CD4-positive, alpha-beta T cell treated with Interleukin-10 for 1 hour (primary cell): ENCODE results near the gene SLC22A23.
"Not testable (repeated sequence)": the region's sequence is repeated elsewhere in the genome, so short reads cannot be mapped to it uniquely, and the experiment has no call there.

Source experiments
- DNase-seq: peaks from one replicate; pipeline ENCODE4 v3.0.0-alpha.2; 2020

The SLC22A23 gene

DNA sequence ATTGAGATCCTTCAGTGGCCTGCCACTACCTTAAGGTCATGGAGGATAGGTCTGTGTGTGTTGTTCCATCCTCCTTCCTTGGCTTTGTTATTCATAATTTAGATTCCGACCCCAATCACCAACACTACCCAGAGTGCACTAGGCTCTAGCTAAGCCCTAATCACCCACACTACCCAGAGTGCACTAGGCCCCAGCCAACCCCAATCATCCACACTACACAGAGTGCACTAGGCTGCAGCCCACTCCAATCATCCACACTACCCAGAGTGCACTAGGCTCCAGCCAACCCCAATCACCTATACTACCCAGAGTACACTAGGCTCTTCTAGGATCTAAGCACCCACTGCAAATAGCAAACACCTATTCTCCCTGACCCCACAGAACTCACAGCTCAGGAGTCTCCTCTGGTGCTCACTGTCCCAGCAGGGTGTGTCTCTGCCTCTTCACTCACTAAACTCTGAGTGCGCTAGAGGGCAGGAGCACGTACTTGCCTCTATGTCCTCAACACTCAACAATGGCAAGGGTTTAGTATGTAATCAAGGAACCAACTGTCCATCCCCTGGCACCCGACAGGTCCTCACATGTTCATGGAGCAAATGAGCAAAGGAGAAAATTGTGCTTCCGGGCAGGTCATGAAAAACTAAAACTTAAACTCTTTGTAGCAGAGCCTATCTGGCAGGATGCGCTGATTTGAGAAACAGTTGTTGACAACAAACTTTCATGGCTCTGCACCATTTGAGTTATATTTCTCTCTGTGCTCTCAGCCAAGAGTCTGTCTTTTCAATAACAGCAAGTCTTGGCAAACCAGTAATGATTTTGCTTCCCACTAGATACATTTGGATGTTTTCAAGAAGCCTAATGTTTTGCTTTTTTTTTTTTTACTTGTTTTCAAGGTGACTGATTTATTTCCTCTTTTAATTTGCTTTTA, 54.3 kb downstream of the SLC22A23 start:
- no peak for DNase-seq

GRCh38 chr6:3400162-3400561, 56.7 kb downstream of the SLC22A23 start:
- DNase-seq: no peak

DNA sequence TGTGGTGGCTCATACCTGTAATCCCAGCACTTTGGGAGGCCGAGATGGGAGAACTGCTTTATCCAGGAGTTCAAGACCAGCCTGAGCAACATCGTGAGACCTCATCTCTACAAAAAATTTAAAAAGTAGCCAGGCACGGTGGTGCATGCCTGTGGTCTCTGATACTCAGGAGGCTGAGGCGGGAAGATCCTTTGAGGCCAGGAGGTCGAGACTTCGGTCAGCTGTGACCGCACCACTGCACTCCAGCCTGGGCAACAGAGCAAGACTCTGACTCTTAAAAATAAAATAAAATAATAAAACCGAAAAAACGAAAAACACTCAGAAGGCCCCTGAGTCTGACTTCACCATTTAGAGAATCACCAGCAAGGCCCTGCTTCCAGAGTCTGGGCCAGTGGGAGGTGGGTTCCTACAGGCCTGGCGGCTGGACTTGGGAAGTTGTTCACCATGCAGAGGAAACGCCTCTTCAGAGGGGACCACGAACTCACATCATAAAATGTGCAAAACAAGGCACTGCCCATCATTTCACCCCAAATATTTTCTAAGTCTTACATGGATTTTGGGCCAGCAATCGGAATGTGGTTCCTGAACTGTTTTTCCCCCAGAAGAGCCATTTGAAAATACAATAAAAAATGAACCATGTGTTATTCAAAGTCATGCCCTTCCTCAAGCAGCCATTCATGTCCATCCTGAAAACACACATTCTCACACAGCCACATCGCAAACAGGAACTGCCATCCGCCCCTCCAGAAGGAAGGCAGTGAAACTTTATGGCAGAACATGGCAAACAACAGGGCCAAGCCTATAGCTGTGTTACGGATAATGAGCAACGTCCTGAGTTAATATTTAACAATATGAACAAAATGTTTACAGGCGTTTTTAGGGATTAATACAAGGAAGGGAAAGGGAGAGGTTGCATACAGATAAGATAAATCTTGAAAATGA, 57.8 kb downstream of the SLC22A23 start:
- no peak for DNase-seq

DNA sequence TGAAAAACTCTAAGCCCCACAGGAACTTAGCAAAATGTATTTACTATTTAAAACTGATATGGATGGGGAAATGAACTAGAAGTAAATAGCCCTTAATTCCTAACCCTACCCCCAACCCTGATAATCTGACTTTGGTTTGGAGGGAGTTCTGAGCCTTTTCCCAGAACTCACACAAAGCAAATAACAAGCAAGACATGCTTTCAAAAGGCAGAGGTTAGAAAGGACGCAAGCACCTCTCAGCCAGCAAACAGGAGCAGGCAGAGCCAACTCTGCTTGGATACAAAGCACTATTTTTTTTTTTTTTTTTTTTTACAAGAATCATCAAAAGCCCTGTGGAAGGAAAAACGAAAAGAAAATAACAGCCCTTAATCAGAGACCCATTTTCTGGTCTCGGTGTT, 58.7 kb downstream of the SLC22A23 start:
- no peak for DNase-seq

GRCh38 chr6:3397229-3398164, 59.4 kb downstream of the SLC22A23 start:
- no peak for DNase-seq

DNA sequence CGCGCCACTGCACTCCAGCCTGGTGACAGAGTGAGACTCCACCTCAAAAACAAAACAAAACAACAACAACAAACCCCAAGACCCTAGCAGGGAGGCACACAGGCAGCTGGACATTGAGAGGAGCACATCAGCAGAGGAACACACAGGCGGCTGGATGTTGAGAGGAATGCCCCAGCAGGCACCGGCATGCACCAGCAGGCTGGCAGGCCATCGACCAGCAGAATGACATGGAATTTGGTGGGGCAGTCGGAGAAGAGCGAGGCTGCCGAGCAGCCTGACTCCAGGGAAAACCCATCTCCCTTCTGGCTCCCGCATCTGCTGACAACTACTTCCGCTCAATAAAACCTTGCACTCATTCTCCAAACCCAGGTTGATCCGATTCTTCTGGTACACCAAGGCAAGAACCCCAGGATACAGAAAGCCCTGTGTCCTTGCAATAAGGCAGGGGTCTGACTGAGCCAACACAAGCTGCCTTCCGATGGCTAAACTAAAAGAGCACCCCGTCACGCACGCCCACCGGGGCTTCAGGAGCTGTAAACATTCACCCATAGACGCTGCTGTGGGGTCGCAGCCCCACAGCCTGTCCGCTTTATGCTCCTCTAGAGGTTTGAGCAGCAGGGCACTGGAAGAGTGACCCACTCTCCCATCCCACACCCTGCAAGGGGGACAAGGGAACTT, 60.2 kb downstream of the SLC22A23 start:
- DNase-seq: no peak

DNA sequence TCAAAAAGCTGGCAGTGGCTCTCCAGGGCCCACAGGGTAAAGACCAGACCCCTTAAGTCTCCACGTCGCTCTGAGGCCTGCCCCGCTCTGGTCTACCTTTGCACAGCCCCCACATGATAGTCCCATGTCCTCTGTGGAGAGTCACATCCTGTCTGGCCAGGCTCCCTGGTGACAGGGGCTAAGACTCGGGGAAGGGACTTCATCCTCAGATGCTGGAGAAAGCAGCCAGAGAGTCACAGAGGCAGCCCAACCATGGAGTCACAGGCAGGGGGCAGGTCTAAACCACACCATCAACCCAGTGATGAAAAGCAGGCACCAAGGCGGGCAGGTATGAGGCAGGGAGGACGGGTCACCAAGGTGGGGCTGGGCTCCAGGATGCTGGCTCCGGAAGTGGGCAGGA, 62.2 kb downstream of the SLC22A23 start:
- DNase-seq: no peak

- no peak for DNase-seq
These were observed 63.0 kb downstream of the SLC22A23 start for GRCh38 chr6:3393836-3394202.

DNA sequence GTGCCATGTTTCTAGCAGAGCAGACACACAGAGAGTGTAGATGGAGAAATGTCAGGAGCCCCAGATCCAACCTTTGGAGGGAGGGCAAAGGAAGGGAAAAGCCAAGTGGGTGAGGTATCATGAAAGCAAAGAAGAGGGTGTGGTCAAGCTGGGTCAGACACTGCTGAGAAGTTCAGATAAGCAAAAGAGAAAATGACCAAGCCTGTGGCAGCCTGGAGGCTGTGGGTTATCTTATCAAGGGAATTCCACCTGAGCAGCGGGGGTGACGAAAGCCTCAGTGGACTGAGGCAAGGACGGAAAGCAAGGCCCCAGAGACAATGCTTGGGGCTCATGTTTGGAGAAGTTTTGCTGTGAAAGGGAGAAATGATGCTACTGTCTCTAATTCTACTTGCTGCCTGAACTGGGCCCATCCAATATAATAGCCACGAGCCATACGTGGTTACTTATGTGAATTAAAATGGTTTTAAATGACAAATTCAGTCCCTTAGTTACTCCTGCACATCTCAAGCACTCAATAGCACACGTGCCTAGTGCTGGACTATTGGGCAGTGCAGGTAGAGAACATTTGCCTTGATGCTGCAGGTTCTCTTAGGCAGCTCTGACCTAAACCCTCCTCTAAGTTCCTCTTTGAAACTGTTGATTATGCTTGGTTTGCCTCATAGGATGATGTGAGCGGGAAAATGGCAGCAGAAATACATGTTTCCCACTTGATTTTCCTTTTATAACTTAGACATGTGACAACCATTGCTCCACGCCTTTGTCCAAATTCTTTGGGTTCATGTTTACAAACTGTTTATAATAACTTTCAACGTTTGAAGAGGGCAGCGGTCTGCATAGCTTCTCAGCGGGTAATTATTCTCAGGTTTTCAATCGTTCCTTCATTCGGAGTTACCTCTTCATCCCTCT, 63.7 kb downstream of the SLC22A23 start:
- DNase-seq: no peak

DNA sequence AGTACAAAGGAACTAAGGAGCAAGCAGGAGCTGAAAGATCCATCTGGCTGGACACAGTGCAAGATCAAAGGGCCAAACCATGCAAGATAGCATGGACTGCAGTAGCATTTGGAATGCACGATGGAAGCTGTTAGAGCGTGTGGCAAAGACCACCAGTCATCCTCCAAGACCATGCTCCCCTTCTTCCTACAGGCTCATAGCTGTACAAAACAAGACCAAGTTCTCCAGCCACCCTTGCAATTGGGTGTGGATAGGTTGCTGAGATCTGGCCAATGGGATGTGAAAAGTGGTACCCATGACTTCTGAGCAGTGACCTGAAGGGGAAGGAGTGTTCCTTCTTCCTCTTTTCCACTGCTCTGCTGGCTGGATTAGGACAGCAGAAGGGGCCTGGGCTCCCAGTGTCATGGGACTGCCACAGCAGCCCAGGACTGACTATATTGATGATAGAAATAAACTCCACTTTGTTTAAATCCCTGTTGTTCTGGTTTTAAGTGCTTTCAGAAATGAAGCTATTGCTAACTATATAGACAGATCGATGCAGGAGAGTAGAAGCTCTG, 64.9 kb downstream of the SLC22A23 start:
- no peak for DNase-seq

DNA sequence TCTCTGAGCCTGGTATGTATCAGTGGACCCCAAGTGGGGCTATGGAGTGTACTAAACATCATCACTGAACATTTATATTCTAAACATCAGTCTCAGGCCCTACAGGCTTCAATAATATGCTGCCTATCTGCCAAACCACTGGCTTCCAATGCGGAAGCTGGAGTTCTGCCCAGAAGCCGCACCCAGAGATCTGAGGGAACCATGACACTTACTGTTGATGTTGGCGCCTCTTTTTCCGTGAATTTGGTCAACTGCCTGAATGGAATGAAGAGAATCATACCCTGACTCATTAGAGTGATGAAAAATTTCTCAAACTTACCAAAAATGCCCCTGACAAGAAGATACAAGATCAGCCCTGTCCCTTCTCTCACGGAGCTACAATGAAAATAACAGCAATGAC, 66.2 kb downstream of the SLC22A23 start:
- no peak for DNase-seq

- no peak for DNase-seq
These were observed 67.3 kb downstream of the SLC22A23 start for GRCh38 chr6:3389390-3390167.

DNA sequence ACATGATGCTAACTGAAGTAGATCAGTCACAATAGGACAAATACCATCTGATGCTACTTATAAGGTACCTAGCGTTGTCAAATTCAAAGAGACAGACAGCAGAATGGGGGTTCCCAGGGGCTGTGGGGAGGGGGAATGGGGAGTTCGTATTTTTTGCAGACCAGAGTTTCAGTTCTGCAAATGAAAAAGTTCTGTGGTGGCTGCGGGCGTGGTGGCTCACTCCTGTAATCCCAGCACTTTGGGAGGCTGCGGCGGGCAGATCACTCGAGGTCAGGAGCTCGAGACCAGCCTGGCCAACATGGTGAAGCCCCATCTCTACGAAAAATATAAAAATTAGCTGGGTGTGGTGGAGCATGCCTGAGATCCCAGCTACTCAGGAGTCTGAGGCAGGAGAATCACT, 68.1 kb downstream of the SLC22A23 start:
- no peak for DNase-seq

- DNase-seq: no peak
These were observed 70.4 kb downstream of the SLC22A23 start for GRCh38 chr6:3386374-3386857.

- no peak for DNase-seq
These were observed 71.1 kb downstream of the SLC22A23 start for GRCh38 chr6:3385660-3386151.

DNA sequence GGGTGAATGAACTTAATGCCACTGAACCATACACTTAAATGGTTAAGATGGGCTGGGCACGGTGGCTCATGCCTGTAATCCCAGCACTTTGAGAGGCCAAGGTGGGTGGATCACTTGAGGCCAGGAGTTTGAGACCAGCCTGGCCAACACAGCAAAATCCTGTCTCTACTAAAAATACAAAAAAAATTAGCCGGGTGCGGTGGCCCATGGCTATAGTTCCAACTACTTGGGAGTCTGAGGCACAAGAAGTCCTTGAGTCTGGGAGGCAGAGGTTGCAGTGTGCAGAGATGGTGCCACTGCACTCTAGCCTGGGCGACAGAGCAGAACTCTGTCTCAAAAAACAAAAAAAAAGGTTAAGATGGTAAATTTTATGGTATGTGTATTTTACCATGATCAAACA, 71.7 kb downstream of the SLC22A23 start:
- DNase-seq: not testable (repeated sequence)

DNA sequence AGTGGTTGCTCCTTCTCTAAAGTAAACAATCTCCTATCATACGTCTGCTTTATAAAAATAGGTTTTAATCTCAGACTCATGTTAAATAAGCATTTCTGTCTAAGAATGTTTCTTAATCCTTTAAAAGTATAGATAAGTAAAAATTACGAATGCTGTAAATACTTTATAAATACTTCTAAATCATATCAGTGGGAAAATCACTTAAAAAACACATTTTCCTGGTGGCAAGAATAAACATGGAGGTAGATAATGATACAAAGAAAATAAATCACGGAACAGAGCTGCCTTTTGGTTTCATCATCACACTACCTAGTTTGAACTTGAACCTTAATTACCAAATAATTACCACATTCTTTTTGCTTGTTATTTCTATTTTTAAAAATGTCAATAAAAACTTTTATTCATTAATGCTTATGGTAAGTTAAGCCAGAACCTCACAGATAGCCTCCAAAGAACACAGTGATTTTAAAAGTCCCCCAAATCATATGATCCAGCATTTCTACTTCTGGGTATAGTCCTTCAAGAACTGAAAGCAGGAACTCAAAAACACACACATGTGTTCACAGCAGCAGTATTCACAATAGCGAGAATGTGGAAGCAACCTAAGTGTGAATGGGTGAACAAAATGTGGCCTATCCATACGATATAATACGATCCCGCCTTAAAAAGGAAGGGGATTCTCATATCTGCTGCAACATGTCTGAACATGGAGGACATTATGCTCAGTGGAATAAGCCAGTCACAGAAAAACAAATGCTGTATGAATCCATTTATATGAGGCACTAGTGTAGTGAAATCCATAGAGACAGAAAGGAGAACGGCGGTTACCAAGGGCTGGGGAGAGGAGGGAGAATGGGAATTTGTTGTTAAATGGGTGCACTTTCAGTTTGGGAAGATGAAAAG, 72.4 kb downstream of the SLC22A23 start:
- no peak for DNase-seq

GRCh38 chr6:3383525-3383924, 73.3 kb downstream of the SLC22A23 start:
- DNase-seq: no peak
